Thymus (tissue), 11 donors: Measurements from ENCODE around the gene ZBTB16. TPM values are rescaled to one million over a fixed set of nuclear protein-coding genes. Genes with fewer than 3 reads are reported as not detected.

Experiments used
- DNase-seq, 9 donors: peaks; one replicate each; pipeline ENCODE4 v3.0.0-alpha.2; 2013; ENCODE audit warnings: low spot score in 9 of 9, low read depth in 6 of 9, missing footprints in 1 of 9
- H3K27ac ChIP-seq, 2 donors: one replicate each; pipeline ENCODE4 v1.5.1; 2013; ENCODE audit warnings: control low read depth in 1 of 2, low read depth in 1 of 2, low read length in 1 of 2, mild to moderate bottlenecking in 1 of 2, moderate library complexity in 1 of 2
- H3K27me3 ChIP-seq, 2 donors: one replicate each; pipeline ENCODE4 v1.5.1; 2013; ENCODE audit warnings: low read length in 1 of 2; ENCODE audit not compliant: control insufficient read depth in 2 of 2, insufficient read depth in 1 of 2
- H3K36me3 ChIP-seq, 2 donors: one replicate each; pipeline ENCODE4 v1.5.1; 2013; ENCODE audit warnings: low read length in 1 of 2, mild to moderate bottlenecking in 1 of 2, moderate library complexity in 1 of 2; ENCODE audit not compliant: control insufficient read depth in 2 of 2, insufficient read depth in 2 of 2
- H3K4me1 ChIP-seq, 2 donors: one replicate each; pipeline ENCODE4 v1.5.1; 2013; ENCODE audit warnings: low read length in 2 of 2; ENCODE audit not compliant: control insufficient read depth in 2 of 2, insufficient read depth in 2 of 2
- H3K4me3 ChIP-seq, 2 donors: one replicate each; pipeline ENCODE4 v1.5.1; 2013; ENCODE audit warnings: low read length in 2 of 2, control low read depth in 1 of 2, mild to moderate bottlenecking in 1 of 2
- H3K9me3 ChIP-seq, 2 donors: one replicate each; pipeline ENCODE4 v1.5.1; 2013; ENCODE audit warnings: low read length in 1 of 2, mild to moderate bottlenecking in 1 of 2; ENCODE audit not compliant: control insufficient read depth in 2 of 2, insufficient read depth in 1 of 2
- WGBS: extraction: QIAGEN DNeasy Blood & Tissue Kit; methylation state at CpG from one replicate; pipeline ENCODE4 v1.1.7; 2013; 5-methylcytosine and 5-hydroxymethylcytosine counted together
- polyA plus RNA-seq: library from polyadenylated mRNA; stranded (reverse); fragments of 200-250 nt; gene quantifications from one replicate; pipeline ENCODE4 v1.2.3, GENCODE V29; 2013
- total RNA-seq: library from RNA; stranded (reverse); fragments of 120-200 nt; gene quantifications from one replicate; pipeline ENCODE4 v1.2.4, GENCODE V29; 2013
- donor health status: healthy.

ZBTB16 gene
- total and polyA plus RNA-seq, 2 donors, result 5.7 to 21.5 TPM

- no peaks in the 10 kb centered on the region for H3K9me3 ChIP-seq
- no peak overlapping the region for H3K27ac ChIP-seq
- WGBS, result 89% methylated on average over 11 of the region's 11 CpGs
- no peaks in the 10 kb centered on the region for H3K4me1 ChIP-seq
- DNase-seq, result no peak
- H3K4me3 ChIP-seq, result no peak overlapping the region
- no peaks in the 10 kb centered on the region for H3K36me3 ChIP-seq
- H3K27me3 ChIP-seq, result peaks cover 0 to 8% of the 10 kb centered on the region in 2 donors
Measured at GRCh38 chr11:114277637-114278341, 218.3 kb downstream of the ZBTB16 start.

DNA sequence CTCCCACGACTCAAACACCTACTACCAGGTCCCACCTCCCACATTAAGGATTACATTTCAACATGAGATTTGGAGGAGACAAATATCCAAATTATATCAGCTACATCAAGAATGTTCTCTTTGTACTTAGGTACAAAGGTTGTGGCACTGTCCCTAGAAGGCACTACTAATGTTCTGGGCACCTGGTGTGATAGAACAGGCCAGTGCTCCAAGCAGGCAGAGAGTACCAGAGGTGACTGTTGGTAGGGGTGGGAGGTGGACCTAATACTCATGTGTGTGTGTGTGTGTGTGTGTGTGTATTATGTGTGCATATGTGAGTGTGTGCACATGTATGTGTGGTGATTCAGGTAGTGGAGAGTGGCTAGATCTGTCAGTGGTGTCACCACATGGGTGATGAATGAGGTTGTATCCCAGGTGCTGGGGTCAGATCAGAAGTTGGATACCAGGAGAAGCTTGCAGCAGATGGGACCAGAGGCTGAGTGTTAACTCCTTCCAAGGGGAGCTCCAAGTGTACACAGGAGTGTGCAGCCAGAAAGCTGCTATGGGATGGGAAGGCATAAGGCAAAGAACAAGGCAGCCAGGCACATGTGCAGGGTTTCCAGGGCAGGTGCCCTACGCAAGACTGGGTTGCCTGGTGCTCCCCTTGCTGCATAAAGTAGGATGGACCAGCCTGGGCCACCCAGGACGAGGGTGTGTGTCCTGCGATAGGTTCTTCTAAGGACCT lies 219.0 kb downstream of the ZBTB16 start:
- Histone ChIP-seq H3K27ac (no peak overlapping the region), H3K4me1 (no peaks in the 10 kb centered on the region), H3K4me3 (no peak overlapping the region), H3K9me3 (no peaks in the 10 kb centered on the region), H3K36me3 (no peaks in the 10 kb centered on the region), H3K27me3 (peaks cover 0 to 8% of the 10 kb centered on the region in 2 donors)
- 87% methylated on average over 4 of the region's 4 CpGs for WGBS
- no peak for DNase-seq

DNA sequence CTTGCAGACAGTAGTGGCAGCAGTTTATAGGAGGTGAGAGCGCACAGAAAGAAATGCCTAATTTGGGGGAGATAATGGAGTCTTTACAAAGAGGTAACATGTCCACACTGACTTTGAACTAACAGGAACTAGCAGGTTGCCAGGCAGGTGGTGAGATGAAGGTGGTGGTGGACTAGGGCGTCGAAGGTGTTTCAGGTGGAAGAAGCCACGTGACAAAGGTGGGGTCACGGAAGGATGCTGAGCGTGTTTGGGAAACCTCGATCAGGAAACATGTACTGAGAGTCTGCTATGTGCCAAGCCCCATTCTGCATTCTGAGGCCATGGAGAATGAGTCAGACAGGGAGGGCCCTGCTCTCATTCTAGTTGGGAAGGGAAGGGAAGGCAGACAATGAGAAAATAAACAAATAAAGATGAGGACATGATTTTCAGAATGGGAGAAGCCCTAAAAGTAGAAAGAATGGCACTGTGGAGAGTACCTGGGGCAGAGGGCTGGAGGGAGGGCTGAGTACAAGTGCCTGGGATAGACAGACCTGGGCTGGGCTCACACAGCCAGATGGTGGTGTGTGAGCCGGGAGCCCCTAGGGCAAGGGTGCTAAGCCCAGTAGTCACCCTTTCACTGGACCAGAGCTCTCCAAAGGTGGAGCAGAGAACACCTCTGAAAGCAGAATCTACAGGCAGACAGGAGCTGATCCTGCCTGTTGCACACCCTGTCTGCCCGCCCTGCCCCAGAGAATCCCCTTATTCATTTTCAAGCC lies 220.5 kb downstream of the ZBTB16 start:
- no peaks in the 10 kb centered on the region for H3K36me3 ChIP-seq
- H3K9me3 ChIP-seq, result no peaks in the 10 kb centered on the region
- no peaks in the 10 kb centered on the region for H3K4me1 ChIP-seq
- H3K4me3 ChIP-seq, result no peak overlapping the region
- DNase-seq, result no peak
- H3K27me3 ChIP-seq, result peaks cover 0 to 8% of the 10 kb centered on the region in 2 donors
- H3K27ac ChIP-seq, result no peak overlapping the region
- WGBS, result 93% methylated on average over 9 of the region's 9 CpGs

DNA sequence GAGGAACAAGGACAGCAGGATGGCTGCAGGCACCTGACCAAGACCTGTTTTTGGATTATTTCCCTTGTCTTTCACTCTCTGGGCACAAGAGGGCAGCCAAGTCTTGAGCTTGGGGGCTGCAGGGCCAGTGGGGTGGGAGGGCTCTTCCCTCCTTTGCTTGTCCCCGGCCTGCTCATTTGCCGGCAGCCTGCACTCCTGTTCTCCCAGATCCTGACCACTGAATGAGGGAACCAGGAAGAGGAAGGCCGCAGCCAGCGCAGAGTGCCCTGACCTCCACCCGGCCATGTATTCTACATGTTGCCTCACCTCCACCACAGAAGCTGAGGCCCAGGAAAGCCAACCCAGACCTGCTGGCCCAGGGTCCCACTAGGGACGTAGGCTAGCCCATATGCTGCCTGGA lies 221.2 kb downstream of the ZBTB16 start:
- Histone ChIP-seq H3K36me3 (no peaks in the 10 kb centered on the region), H3K4me1 (no peaks in the 10 kb centered on the region), H3K9me3 (no peaks in the 10 kb centered on the region), H3K27ac (no peak overlapping the region), H3K27me3 (peaks cover 0 to 8% of the 10 kb centered on the region in 2 donors), H3K4me3 (no peak overlapping the region)
- 42% methylated on average over 6 of the region's 6 CpGs for WGBS
- peak in 2 of 9 donors; percentile 21 to 27 for DNase-seq

- Histone ChIP-seq H3K4me1 (no peaks in the 10 kb centered on the region), H3K36me3 (no peaks in the 10 kb centered on the region), H3K9me3 (no peaks in the 10 kb centered on the region), H3K4me3 (no peak overlapping the region), H3K27ac (no peak overlapping the region), H3K27me3 (peaks cover 0 to 8% of the 10 kb centered on the region in 2 donors)
- DNase-seq, result no peak
- WGBS, result 96% methylated on average over 1 of the region's 1 CpG
Measured at GRCh38 chr11:114281388-114281956, 222.0 kb downstream of the ZBTB16 start.

- H3K36me3 ChIP-seq, result no peaks in the 10 kb centered on the region
- H3K27ac ChIP-seq, result no peak overlapping the region
Measured at GRCh38 chr11:114282488-114282887, 223.0 kb downstream of the ZBTB16 start.

GRCh38 chr11:114283422-114283821 lies 223.9 kb downstream of the ZBTB16 start:
- WGBS, result 92% methylated on average over 3 of the region's 3 CpGs

More at GRCh38 chr11:114282488-114282887, 223.0 kb downstream of the ZBTB16 start:
- no peak overlapping the region for H3K4me3 ChIP-seq
- H3K27me3 ChIP-seq, result peaks cover 0 to 8% of the 10 kb centered on the region in 2 donors
- H3K4me1 ChIP-seq, result no peaks in the 10 kb centered on the region
- no peaks in the 10 kb centered on the region for H3K9me3 ChIP-seq
- DNase-seq, result no peak
- 79% methylated on average over 3 of the region's 3 CpGs for WGBS

DNA sequence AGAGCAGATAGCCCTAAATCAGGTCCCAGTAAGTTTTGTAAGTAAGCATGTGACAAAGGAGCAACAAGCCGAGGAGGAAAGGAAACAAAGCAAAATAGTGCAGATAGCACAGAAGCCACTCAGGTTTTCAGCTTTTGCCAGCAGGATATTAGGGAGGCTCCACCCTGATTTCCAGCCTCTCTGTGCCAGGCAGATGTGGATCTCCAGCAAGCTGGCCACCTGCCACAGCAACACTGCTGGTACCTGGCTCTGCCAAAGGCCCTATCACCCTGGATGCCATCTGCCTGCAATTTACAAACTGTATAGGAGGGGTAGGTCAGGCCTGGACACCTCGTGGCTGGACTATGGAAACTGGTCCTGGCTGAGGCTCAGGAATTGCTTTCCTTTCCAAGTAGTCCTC lies 224.5 kb downstream of the ZBTB16 start:
- no peaks in the 10 kb centered on the region for H3K4me1 ChIP-seq
- H3K27ac ChIP-seq, result no peak overlapping the region
- no peaks in the 10 kb centered on the region for H3K9me3 ChIP-seq
- peaks cover 0 to 8% of the 10 kb centered on the region in 2 donors for H3K27me3 ChIP-seq
- H3K36me3 ChIP-seq, result no peaks in the 10 kb centered on the region
- H3K4me3 ChIP-seq, result no peak overlapping the region
- no peak for DNase-seq
- 92% methylated on average over 2 of the region's 2 CpGs for WGBS

More at GRCh38 chr11:114283422-114283821, 223.9 kb downstream of the ZBTB16 start:
- no peak overlapping the region for H3K4me3 ChIP-seq
- H3K27ac ChIP-seq, result no peak overlapping the region
- no peaks in the 10 kb centered on the region for H3K36me3 ChIP-seq
- H3K27me3 ChIP-seq, result peaks cover 0 to 8% of the 10 kb centered on the region in 2 donors
- H3K4me1 ChIP-seq, result no peaks in the 10 kb centered on the region
- DNase-seq, result no peak
- no peaks in the 10 kb centered on the region for H3K9me3 ChIP-seq
